OCI-LY7 (cell line): ENCODE data around the gene SPATA16. TPM values are rescaled to one million over a fixed set of nuclear protein-coding genes. Genes with fewer than 3 reads are reported as not detected.

Experiments
- BruUV-seq: library from RNA; stranded (reverse); fragments of 400-500 nt; replicated peaks from 2 replicates; lab custom pipeline; 2021; lab: Mats Ljungman, UMichigan
- CTCF ChIA-PET: fragments of 300-600 bp; sonication (Branson Sonifier 250); formaldehyde crosslinking; loops from one replicate; lab custom pipeline; 2022; ENCODE audit warnings: antibody characterized with exemption; ENCODE audit not compliant: unreplicated experiment; lab: Charles Lee
- POLR2A ChIA-PET: fragments of 300-600 bp; sonication (Branson Sonifier 250); formaldehyde crosslinking; loops from one replicate; lab custom pipeline; 2022; ENCODE audit warnings: antibody characterized with exemption; lab: Charles Lee
- DNase-seq: peaks from one replicate; pipeline ENCODE4 v3.0.0-alpha.2; 2015; ENCODE audit warnings: low spot score
- H2AFZ ChIP-seq: fragments of 200-600 bp; sonication (generic), shearing (Covaris generic); 2 replicates; pipeline ENCODE4 v1.6.1; 2014; ENCODE audit warnings: mild to moderate bottlenecking, antibody characterized with exemption, low read length, moderate library complexity
- H3K27ac ChIP-seq: fragments of 200-600 bp; sonication (generic); 2 replicates; pipeline ENCODE4 v1.5.1; 2014; ENCODE audit warnings: mixed run types, low read depth, mild to moderate bottlenecking, moderate library complexity, low read length, inconsistent platforms; ENCODE audit not compliant: poor library complexity, severe bottlenecking
- H3K36me3 ChIP-seq: fragments of 200-600 bp; sonication (generic); 2 replicates; pipeline ENCODE4 v1.6.1; 2014; ENCODE audit warnings: mild to moderate bottlenecking, antibody characterized with exemption, low read length, moderate library complexity, mixed read lengths; ENCODE audit not compliant: insufficient read depth
- H3K4me1 ChIP-seq: fragments of 200-600 bp; sonication (generic); 2 replicates; pipeline ENCODE4 v1.5.1; 2014; ENCODE audit warnings: mild to moderate bottlenecking, low read length; ENCODE audit not compliant: insufficient read depth, poor library complexity, severe bottlenecking
- H3K4me2 ChIP-seq: fragments of 200-600 bp; sonication (generic); 2 replicates; pipeline ENCODE4 v1.6.1; 2014; ENCODE audit warnings: mild to moderate bottlenecking, low read length
- H3K4me3 ChIP-seq: fragments of 200-600 bp; sonication (generic); 2 replicates; pipeline ENCODE4 v1.5.1; 2014; ENCODE audit warnings: mild to moderate bottlenecking, low read depth, low read length; ENCODE audit not compliant: poor library complexity, severe bottlenecking
- H3K79me2 ChIP-seq: fragments of 200-600 bp; sonication (generic); 2 replicates; pipeline ENCODE4 v1.6.1; 2016; ENCODE audit warnings: low read depth, mild to moderate bottlenecking, low read length, moderate library complexity, mixed read lengths; ENCODE audit not compliant: insufficient read depth
- H3K9me2 ChIP-seq: fragments of 200-600 bp; sonication (generic); 2 replicates; pipeline ENCODE4 v1.6.1; 2016; ENCODE audit warnings: mild to moderate bottlenecking, low read length, mixed read lengths; ENCODE audit not compliant: insufficient read depth
- H3K9me3 ChIP-seq: fragments of 200-600 bp; sonication (generic); 2 replicates; pipeline ENCODE4 v1.6.1; 2014; ENCODE audit warnings: mild to moderate bottlenecking, mixed run types, low read length, mixed read lengths
- H4K20me1 ChIP-seq: fragments of 200-600 bp; sonication (generic); 2 replicates; pipeline ENCODE4 v1.6.1; 2014; ENCODE audit warnings: mild to moderate bottlenecking, antibody characterized with exemption, low read length, moderate library complexity, mixed read lengths; ENCODE audit not compliant: insufficient read depth
- CTCF ChIP-seq: fragments of 200-600 bp; sonication (generic); conservative IDR thresholded peaks from 2 replicates; pipeline ENCODE4 v1.5.1; 2014; ENCODE audit warnings: mild to moderate bottlenecking, antibody characterized with exemption, low read length, moderate library complexity, mixed read lengths
- EZH2phosphoT487 ChIP-seq: fragments of 200-600 bp; sonication (generic); IDR thresholded peaks from 2 replicates; pipeline ENCODE4 v1.6.1; 2018; ENCODE audit warnings: low read depth, borderline replicate concordance, mild to moderate bottlenecking, mixed run types, antibody characterized with exemption, low read length, moderate library complexity, mixed read lengths
- intact Hi-C: fragments of 100-400 bp; cut with micrococcal nuclease; formaldehyde crosslinking; loops from one replicate; pipeline ENCODE4 v1.10.0; 2022; ENCODE audit not compliant: unreplicated experiment
- total RNA-seq, 2 experiments: library from RNA; depleted of rRNA in 1 of 2; stranded (reverse); fragments of >200 nt in 1 of 2; shearing (Covaris generic) in 1 of 2; gene quantifications; 2 replicates each; pipeline ENCODE4 v1.2.3, GENCODE V29; 2014 to 2022

The SPATA16 gene
- total RNA-seq, 2 experiments from 2014 or later = not detected

- no peaks in the 10 kb centered on the region for H4K20me1 ChIP-seq
- H3K9me3 ChIP-seq = no peaks in the 10 kb centered on the region
- ChIA-PET POLR2A (no interaction called here), CTCF (no interaction called here)
- H3K9me2 ChIP-seq = no peaks in the 10 kb centered on the region
- intact Hi-C loops = no loop called here
- H3K79me2 ChIP-seq = no peaks in the 10 kb centered on the region
- H3K4me1 ChIP-seq = no peaks in the 10 kb centered on the region
- no peak for TF ChIP-seq EZH2phosphoT487
- no peak for TF ChIP-seq CTCF
- H3K4me3 ChIP-seq = no peak overlapping the region
- no peak overlapping the region for H2AFZ ChIP-seq
- BruUV-seq = no TSS peak
- no peak overlapping the region for H3K4me2 ChIP-seq
- DNase-seq = no peak
- no peaks in the 10 kb centered on the region for H3K36me3 ChIP-seq
- no peak overlapping the region for H3K27ac ChIP-seq
These were observed 235.6 kb downstream of the SPATA16 start for GRCh38 chr3:172905451-172905850.

- H3K4me2 ChIP-seq = no peak overlapping the region
- no TSS peak for BruUV-seq
- ChIA-PET POLR2A (no interaction called here), CTCF (no interaction called here)
- H3K27ac ChIP-seq = no peak overlapping the region
- H3K4me3 ChIP-seq = no peak overlapping the region
- no peaks in the 10 kb centered on the region for H3K36me3 ChIP-seq
- intact Hi-C loops = no loop called here
- no peaks in the 10 kb centered on the region for H3K9me2 ChIP-seq
- H4K20me1 ChIP-seq = no peaks in the 10 kb centered on the region
- TF ChIP-seq EZH2phosphoT487 = no peak
- no peak for TF ChIP-seq CTCF
- no peaks in the 10 kb centered on the region for H3K79me2 ChIP-seq
- DNase-seq = no peak
- H3K4me1 ChIP-seq = no peaks in the 10 kb centered on the region
- H2AFZ ChIP-seq = no peak overlapping the region
- no peaks in the 10 kb centered on the region for H3K9me3 ChIP-seq
These were observed 236.2 kb downstream of the SPATA16 start for GRCh38 chr3:172904711-172905373.

- intact Hi-C loops = no loop called here
- no peaks in the 10 kb centered on the region for H3K79me2 ChIP-seq
- POLR2A ChIA-PET = interaction anchor here (0.8 to 1.1 kb wide), 3 partner anchors 19 to 59 kb away, joined by 3 to 6 read pairs (median 3); no protein-coding TSS in a partner anchor
These were observed 237.3 kb downstream of the SPATA16 start for GRCh38 chr3:172903642-172904320.

More at GRCh38 chr3:172903642-172904320, 237.3 kb downstream of the SPATA16 start:
- no TSS peak for BruUV-seq
- Histone ChIP-seq H2AFZ (no peak overlapping the region), H3K27ac (no peak overlapping the region), H3K9me2 (no peaks in the 10 kb centered on the region), H3K4me1 (no peaks in the 10 kb centered on the region), H3K36me3 (no peaks in the 10 kb centered on the region), H3K4me2 (no peak overlapping the region), H4K20me1 (no peaks in the 10 kb centered on the region), H3K4me3 (no peak overlapping the region), H3K9me3 (no peaks in the 10 kb centered on the region)
- CTCF ChIA-PET = no interaction called here
- TF ChIP-seq EZH2phosphoT487 (no peak), CTCF (no peak)
- no peak for DNase-seq
